CD4-positive, alpha-beta T cell treated with Interleukin-6 for 4 hours (primary cell): Measurements from ENCODE around the gene KIAA1671.

Source experiments
- DNase-seq: peaks from one replicate; pipeline ENCODE4 v3.0.0-alpha.2; 2020; ENCODE audit warnings: mixed read lengths

The KIAA1671 gene

GRCh38 chr22:25069758-25070481 is 117.4 kb downstream of the KIAA1671 start:
- peak; percentile 67 for DNase-seq

- no peak for DNase-seq
Observed at GRCh38 chr22:25070956-25071355, 118.4 kb downstream of the KIAA1671 start.

GRCh38 chr22:25071720-25072119 is 119.2 kb downstream of the KIAA1671 start:
- no peak for DNase-seq

- no peak for DNase-seq
Observed at GRCh38 chr22:25072406-25072805, 119.9 kb downstream of the KIAA1671 start.

- DNase-seq = peak; percentile 37
Observed at GRCh38 chr22:25076336-25076735, 123.8 kb downstream of the KIAA1671 start.

GRCh38 chr22:25077056-25077455 is 124.5 kb downstream of the KIAA1671 start:
- no peak for DNase-seq

GRCh38 chr22:25077964-25078363 is 125.4 kb downstream of the KIAA1671 start:
- DNase-seq = no peak

- DNase-seq = no peak
Observed at GRCh38 chr22:25078591-25078990, 126.1 kb downstream of the KIAA1671 start.

- DNase-seq = no peak
Observed at GRCh38 chr22:25080855-25081254, 128.3 kb downstream of the KIAA1671 start.

- peak; percentile 76 for DNase-seq
Observed at GRCh38 chr22:25081409-25081824, 128.9 kb downstream of the KIAA1671 start.

GRCh38 chr22:25082096-25082495 is 129.6 kb downstream of the KIAA1671 start:
- no peak for DNase-seq

GRCh38 chr22:25083056-25083806 is 130.7 kb downstream of the KIAA1671 start:
- DNase-seq = no peak

GRCh38 chr22:25083807-25084200 is 131.3 kb downstream of the KIAA1671 start:
- no peak for DNase-seq

- DNase-seq = no peak
Observed at GRCh38 chr22:25084405-25085107, 132.0 kb downstream of the KIAA1671 start.

GRCh38 chr22:25085156-25085555 is 132.6 kb downstream of the KIAA1671 start:
- no peak for DNase-seq

- DNase-seq = no peak
Observed at GRCh38 chr22:25085930-25086901, 133.7 kb downstream of the KIAA1671 start.

GRCh38 chr22:25086902-25087282 is 134.4 kb downstream of the KIAA1671 start:
- no peak for DNase-seq

GRCh38 chr22:25090225-25090890 is 137.8 kb downstream of the KIAA1671 start:
- DNase-seq = no peak

- no peak for DNase-seq
Observed at GRCh38 chr22:25091458-25091857, 138.9 kb downstream of the KIAA1671 start.

- no peak for DNase-seq
Observed at GRCh38 chr22:25092119-25092518, 139.6 kb downstream of the KIAA1671 start.

GRCh38 chr22:25094579-25094978 is 142.1 kb downstream of the KIAA1671 start:
- no peak for DNase-seq

GRCh38 chr22:25095869-25096268 is 143.4 kb downstream of the KIAA1671 start:
- no peak for DNase-seq
